ENCODE results near the gene TTC23.

TTC23 gene

GRCh38 chr15:99092554-99093172 is 156.7 kb downstream of the TTC23 start:
- TF ChIP-seq POLR2AphosphoS5 (IDR thresholded peaks at IDR 0.05; ENCODE audit: low read depth, low read length): no peak
- no peak for TF ChIP-seq REST (IDR thresholded peaks at IDR 0.05; ENCODE audit: insufficient read depth in 1 of 2, low read depth in 2 of 2, low read length in 2 of 2)
- TF ChIP-seq FOXP2 (optimal IDR thresholded peaks at IDR 0.05; ENCODE audit: borderline replicate concordance, extremely low read depth, extremely low read length, insufficient read depth): no peak
- TF ChIP-seq SIN3A (IDR thresholded peaks at IDR 0.05; ENCODE audit: borderline replicate concordance, insufficient read depth, low read length): no peak
- TF ChIP-seq TAF1 (IDR thresholded peaks at IDR 0.05; ENCODE audit: borderline replicate concordance, insufficient read depth, low read length): no peak

DNA sequence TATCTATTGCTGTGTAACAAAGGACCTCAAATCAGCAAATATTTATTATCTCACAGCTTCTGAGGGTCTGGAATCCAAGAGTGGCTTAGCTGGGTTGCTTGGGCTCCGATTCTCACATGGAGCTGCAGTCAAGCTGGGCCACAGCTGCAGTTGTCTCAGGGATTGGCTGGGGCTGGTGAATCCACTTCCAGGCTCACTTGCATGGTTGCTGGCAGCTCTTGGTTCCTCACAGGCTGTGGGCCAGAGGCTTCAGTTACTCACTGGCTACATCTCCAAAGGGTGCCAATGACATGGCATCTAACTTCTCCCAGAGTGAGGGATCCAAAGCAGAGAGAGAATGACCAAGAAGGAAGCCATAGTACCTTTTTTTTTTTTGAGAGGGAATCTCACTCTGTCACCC is 158.4 kb downstream of the TTC23 start:
- TF ChIP-seq POLR2AphosphoS5 (IDR thresholded peaks at IDR 0.05; ENCODE audit: low read depth, low read length) (no peak), REST (IDR thresholded peaks at IDR 0.05; ENCODE audit: insufficient read depth in 1 of 2, low read depth in 2 of 2, low read length in 2 of 2) (no peak), SIN3A (IDR thresholded peaks at IDR 0.05; ENCODE audit: borderline replicate concordance, insufficient read depth, low read length) (no peak), TAF1 (IDR thresholded peaks at IDR 0.05; ENCODE audit: borderline replicate concordance, insufficient read depth, low read length) (no peak), FOXP2 (optimal IDR thresholded peaks at IDR 0.05; ENCODE audit: borderline replicate concordance, extremely low read depth, extremely low read length, insufficient read depth) (no peak)

DNA sequence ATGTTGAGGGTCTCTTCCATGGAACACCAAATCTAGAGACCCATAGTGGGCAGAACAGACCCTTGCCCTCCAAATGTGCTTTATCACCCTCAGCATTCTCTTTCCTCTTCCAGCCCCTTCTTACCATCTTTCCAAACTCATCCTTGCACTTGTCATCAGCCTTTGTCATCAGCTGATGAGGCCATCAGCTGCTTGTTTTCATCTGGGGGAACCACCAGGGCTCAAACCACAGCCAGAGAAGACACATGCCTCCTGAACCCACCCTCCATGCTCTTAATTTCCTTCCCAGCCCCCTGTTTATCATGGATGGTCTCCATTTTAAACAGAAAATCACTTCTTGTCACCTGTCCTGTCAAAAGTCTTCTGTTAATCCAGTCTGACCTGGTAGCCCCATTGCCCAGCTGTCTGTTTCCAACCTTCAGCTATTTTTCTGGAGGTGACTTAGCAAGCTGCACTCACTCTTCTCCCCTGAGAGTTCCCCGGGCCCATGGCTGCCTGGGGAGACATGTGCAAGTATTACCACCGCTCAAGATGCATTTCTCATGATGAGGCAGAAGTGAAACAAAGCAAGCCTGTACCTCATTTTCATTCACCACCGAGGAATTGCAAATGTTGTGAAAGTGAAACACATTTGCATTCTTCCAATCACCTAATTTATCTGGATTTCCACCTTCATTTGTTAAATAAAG is 159.2 kb downstream of the TTC23 start:
- no peak for TF ChIP-seq TAF1 (IDR thresholded peaks at IDR 0.05; ENCODE audit: borderline replicate concordance, insufficient read depth, low read length)
- no peak for TF ChIP-seq SIN3A (IDR thresholded peaks at IDR 0.05; ENCODE audit: borderline replicate concordance, insufficient read depth, low read length)
- no peak for TF ChIP-seq POLR2AphosphoS5 (IDR thresholded peaks at IDR 0.05; ENCODE audit: low read depth, low read length)
- no peak for TF ChIP-seq REST (IDR thresholded peaks at IDR 0.05; ENCODE audit: insufficient read depth in 1 of 2, low read depth in 2 of 2, low read length in 2 of 2)
- TF ChIP-seq FOXP2 (optimal IDR thresholded peaks at IDR 0.05; ENCODE audit: borderline replicate concordance, extremely low read depth, extremely low read length, insufficient read depth): no peak

GRCh38 chr15:99087405-99087943 is 161.9 kb downstream of the TTC23 start:
- TF ChIP-seq REST (IDR thresholded peaks at IDR 0.05; ENCODE audit: insufficient read depth in 1 of 2, low read depth in 2 of 2, low read length in 2 of 2) (no peak), TAF1 (IDR thresholded peaks at IDR 0.05; ENCODE audit: borderline replicate concordance, insufficient read depth, low read length) (no peak), FOXP2 (optimal IDR thresholded peaks at IDR 0.05; ENCODE audit: borderline replicate concordance, extremely low read depth, extremely low read length, insufficient read depth) (no peak), POLR2AphosphoS5 (IDR thresholded peaks at IDR 0.05; ENCODE audit: low read depth, low read length) (no peak), SIN3A (IDR thresholded peaks at IDR 0.05; ENCODE audit: borderline replicate concordance, insufficient read depth, low read length) (no peak)

Data from PFSK-1 (cell line).